Neural cell (in vitro differentiated cells): ENCODE measurements around the gene ERBB4. TPM values are rescaled to one million over a fixed set of nuclear protein-coding genes. Genes with fewer than 3 reads are reported as not detected.

Experiments
- H2AFZ ChIP-seq: fragments of 200-600, 300-800 bp; sonication (generic), shearing (Covaris generic); 2 replicates; pipeline ENCODE4 v1.6.0; 2014; ENCODE audit warnings: low read depth, mild to moderate bottlenecking, antibody characterized with exemption, low read length, moderate library complexity
- H3F3A ChIP-seq: fragments of 200-600 bp; shearing (Covaris generic); 2 replicates; pipeline ENCODE4 v1.6.1; 2016; ENCODE audit warnings: mild to moderate bottlenecking, moderate library complexity, mixed read lengths, antibody characterized with exemption, low read length; ENCODE audit not compliant: insufficient read depth, poor library complexity, severe bottlenecking
- H3K27ac ChIP-seq: fragments of 200-600, 300-800 bp; sonication (generic), shearing (Covaris generic); 2 replicates; pipeline ENCODE4 v1.5.1; 2014; ENCODE audit warnings: mild to moderate bottlenecking, low read length, moderate library complexity
- H3K27me3 ChIP-seq: fragments of 300-800, 200-600 bp; sonication (generic), shearing (Covaris generic); 2 replicates; pipeline ENCODE4 v1.6.0; 2014; ENCODE audit warnings: mild to moderate bottlenecking, low read depth, low read length, moderate library complexity; ENCODE audit not compliant: insufficient read depth
- H3K36me3 ChIP-seq: fragments of 300-800, 200-600 bp; sonication (generic), shearing (Covaris generic); 2 replicates; pipeline ENCODE4 v1.5.1; 2014; ENCODE audit warnings: mild to moderate bottlenecking, antibody characterized with exemption, low read length, moderate library complexity; ENCODE audit not compliant: insufficient read depth
- H3K4me2 ChIP-seq: fragments of 300-800, 200-600 bp; sonication (generic), shearing (Covaris generic); 2 replicates; pipeline ENCODE4 v1.6.0; 2014; ENCODE audit warnings: mild to moderate bottlenecking, low read length
- H3K4me3 ChIP-seq: fragments of 300-800, 200-600 bp; sonication (generic), shearing (Covaris generic); 2 replicates; pipeline ENCODE4 v1.5.1; 2014; ENCODE audit warnings: mild to moderate bottlenecking, low read length, moderate library complexity
- H3K79me2 ChIP-seq: fragments of 200-600 bp; shearing (Covaris generic); replicated peaks from 2 replicates; pipeline ENCODE4 v1.6.0; 2014; ENCODE audit warnings: mild to moderate bottlenecking, low read length, moderate library complexity; ENCODE audit not compliant: insufficient read depth
- H3K9ac ChIP-seq: fragments of 300-800, 200-600 bp; sonication (generic), shearing (Covaris generic); 2 replicates; pipeline ENCODE4 v1.6.1; 2016; ENCODE audit warnings: mild to moderate bottlenecking, low read length, mixed read lengths
- H3K9me2 ChIP-seq: fragments of 200-600 bp; shearing (Covaris generic); 2 replicates; pipeline ENCODE4 v1.6.1; 2016; ENCODE audit warnings: mild to moderate bottlenecking, low read length, mixed read lengths; ENCODE audit not compliant: insufficient read depth
- H3K9me3 ChIP-seq: fragments of 200-600, 300-800 bp; sonication (generic), shearing (Covaris generic); 2 replicates; pipeline ENCODE4 v1.6.1; 2016; ENCODE audit warnings: mild to moderate bottlenecking, mixed run types, low read length, moderate library complexity, mixed read lengths
- H4K20me1 ChIP-seq: fragments of 200-600 bp; shearing (Covaris generic); 2 replicates; pipeline ENCODE4 v1.6.1; 2016; ENCODE audit warnings: mild to moderate bottlenecking, mixed run types; ENCODE audit not compliant: insufficient read depth
- CTCF ChIP-seq: fragments of 450-650 bp; IDR thresholded peaks from 2 replicates; pipeline ENCODE4 v1.5.1; 2014; ENCODE audit warnings: antibody characterized with exemption, mild to moderate bottlenecking, moderate library complexity; ENCODE audit not compliant: poor library complexity, severe bottlenecking
- EP300 ChIP-seq: fragments of 450-650 bp; conservative IDR thresholded peaks from 2 replicates; pipeline ENCODE4 v1.6.1; 2014; ENCODE audit warnings: antibody characterized with exemption, mild to moderate bottlenecking, moderate library complexity; ENCODE audit not compliant: poor library complexity, severe bottlenecking
- EZH2 ChIP-seq: fragments of 200-600, 300-800 bp; shearing (Covaris generic), sonication (generic); IDR thresholded peaks from 2 replicates; pipeline ENCODE4 v1.6.1; 2014; ENCODE audit warnings: antibody characterized with exemption, low read length, borderline replicate concordance, mild to moderate bottlenecking; ENCODE audit not compliant: insufficient read depth, poor library complexity, severe bottlenecking
- MXI1 ChIP-seq: fragments of 450-650 bp; conservative IDR thresholded peaks from 2 replicates; pipeline ENCODE4 v1.6.1; 2014; ENCODE audit warnings: antibody characterized with exemption, mild to moderate bottlenecking; ENCODE audit not compliant: poor library complexity, severe bottlenecking
- POLR2AphosphoS5 ChIP-seq: IDR thresholded peaks from 2 replicates; pipeline ENCODE4 v1.6.1; 2012
- RAD21 ChIP-seq: fragments of 450-650 bp; conservative IDR thresholded peaks from 2 replicates; pipeline ENCODE4 v1.6.1; 2014; ENCODE audit warnings: antibody characterized with exemption, mild to moderate bottlenecking, moderate library complexity
- SMC3 ChIP-seq: fragments of 450-650 bp; conservative IDR thresholded peaks from 2 replicates; pipeline ENCODE4 v1.6.1; 2014; ENCODE audit warnings: antibody characterized with exemption, mild to moderate bottlenecking, moderate library complexity; ENCODE audit not compliant: poor library complexity
- TAF1 ChIP-seq: IDR thresholded peaks from 2 replicates; pipeline ENCODE4 v1.6.1; 2012; ENCODE audit warnings: low read depth
- polyA plus RNA-seq: library from polyadenylated mRNA; depleted of rRNA; stranded (reverse); fragments of >200 nt; gene quantifications from 2 replicates; pipeline ENCODE4 v1.2.3, GENCODE V29; 2014
- TF ChIP-seq, protein P1 (sequence below): IDR thresholded peaks from 2 replicates; pipeline ENCODE4 v1.6.1; 2012; ENCODE audit warnings: borderline replicate concordance

ERBB4 gene
- polyA plus RNA-seq, 1 donor from 2014 or later = 0.69 TPM

DNA sequence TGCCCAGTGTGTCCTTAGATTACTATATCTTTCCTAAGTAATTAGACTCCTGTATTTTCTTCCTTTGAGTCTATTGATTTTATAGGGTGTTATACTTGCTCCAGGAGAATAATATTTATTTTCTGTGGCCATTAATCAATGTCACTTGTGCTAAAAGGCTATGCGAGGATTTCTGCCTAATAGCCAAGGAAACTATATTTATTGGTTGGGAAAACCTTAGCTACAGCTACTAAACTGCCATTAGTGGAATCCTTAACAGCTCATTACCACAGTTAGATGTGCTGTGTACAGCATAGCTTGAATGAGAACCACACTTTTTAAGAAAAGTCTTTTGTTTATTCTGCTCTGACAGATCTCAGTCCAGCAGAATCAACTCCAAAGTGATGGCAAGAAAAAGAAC is 537.3 kb downstream of the ERBB4 start:
- Histone ChIP-seq H3F3A (no peaks in the 10 kb centered on the region), H3K79me2 (no peaks in the 10 kb centered on the region), H3K36me3 (no peaks in the 10 kb centered on the region), H2AFZ (no peak overlapping the region), H3K27ac (no peak overlapping the region), H3K4me2 (no peak overlapping the region), H3K4me3 (no peak overlapping the region), H3K9ac (no peak overlapping the region), H3K9me2 (no peaks in the 10 kb centered on the region), H3K9me3 (no peaks in the 10 kb centered on the region), H3K27me3 (no peaks in the 10 kb centered on the region), H4K20me1 (no peaks in the 10 kb centered on the region)
- TF ChIP-seq EZH2 (no peak), RAD21 (no peak), TAF1 (no peak), CTCF (no peak), SMC3 (no peak), MXI1 (no peak), POLR2AphosphoS5 (no peak), EP300 (no peak)
- TF ChIP-seq, protein P1, sequence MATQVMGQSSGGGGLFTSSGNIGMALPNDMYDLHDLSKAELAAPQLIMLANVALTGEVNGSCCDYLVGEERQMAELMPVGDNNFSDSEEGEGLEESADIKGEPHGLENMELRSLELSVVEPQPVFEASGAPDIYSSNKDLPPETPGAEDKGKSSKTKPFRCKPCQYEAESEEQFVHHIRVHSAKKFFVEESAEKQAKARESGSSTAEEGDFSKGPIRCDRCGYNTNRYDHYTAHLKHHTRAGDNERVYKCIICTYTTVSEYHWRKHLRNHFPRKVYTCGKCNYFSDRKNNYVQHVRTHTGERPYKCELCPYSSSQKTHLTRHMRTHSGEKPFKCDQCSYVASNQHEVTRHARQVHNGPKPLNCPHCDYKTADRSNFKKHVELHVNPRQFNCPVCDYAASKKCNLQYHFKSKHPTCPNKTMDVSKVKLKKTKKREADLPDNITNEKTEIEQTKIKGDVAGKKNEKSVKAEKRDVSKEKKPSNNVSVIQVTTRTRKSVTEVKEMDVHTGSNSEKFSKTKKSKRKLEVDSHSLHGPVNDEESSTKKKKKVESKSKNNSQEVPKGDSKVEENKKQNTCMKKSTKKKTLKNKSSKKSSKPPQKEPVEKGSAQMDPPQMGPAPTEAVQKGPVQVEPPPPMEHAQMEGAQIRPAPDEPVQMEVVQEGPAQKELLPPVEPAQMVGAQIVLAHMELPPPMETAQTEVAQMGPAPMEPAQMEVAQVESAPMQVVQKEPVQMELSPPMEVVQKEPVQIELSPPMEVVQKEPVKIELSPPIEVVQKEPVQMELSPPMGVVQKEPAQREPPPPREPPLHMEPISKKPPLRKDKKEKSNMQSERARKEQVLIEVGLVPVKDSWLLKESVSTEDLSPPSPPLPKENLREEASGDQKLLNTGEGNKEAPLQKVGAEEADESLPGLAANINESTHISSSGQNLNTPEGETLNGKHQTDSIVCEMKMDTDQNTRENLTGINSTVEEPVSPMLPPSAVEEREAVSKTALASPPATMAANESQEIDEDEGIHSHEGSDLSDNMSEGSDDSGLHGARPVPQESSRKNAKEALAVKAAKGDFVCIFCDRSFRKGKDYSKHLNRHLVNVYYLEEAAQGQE = no peak

GRCh38 chr2:211996857-211997256 is 541.7 kb downstream of the ERBB4 start:
- H3K27me3 ChIP-seq = no peaks in the 10 kb centered on the region
- H2AFZ ChIP-seq = no peak overlapping the region
- no peaks in the 10 kb centered on the region for H3K36me3 ChIP-seq
- no peaks in the 10 kb centered on the region for H4K20me1 ChIP-seq
- no peaks in the 10 kb centered on the region for H3K9me2 ChIP-seq
- no peak overlapping the region for H3K27ac ChIP-seq
- no peaks in the 10 kb centered on the region for H3K9me3 ChIP-seq
- H3K4me3 ChIP-seq = no peak overlapping the region
- no peaks in the 10 kb centered on the region for H3K79me2 ChIP-seq
- no peak overlapping the region for H3K4me2 ChIP-seq
- H3F3A ChIP-seq = no peaks in the 10 kb centered on the region
- no peak overlapping the region for H3K9ac ChIP-seq
- no peak for TF ChIP-seq EP300
- no peak for TF ChIP-seq EZH2
- no peak for TF ChIP-seq SMC3
- no peak for TF ChIP-seq RAD21

- no peaks in the 10 kb centered on the region for H3K27me3 ChIP-seq
- H3K9me3 ChIP-seq = no peaks in the 10 kb centered on the region
- no peaks in the 10 kb centered on the region for H3F3A ChIP-seq
- TF ChIP-seq EZH2 = no peak
- TF ChIP-seq TAF1 = no peak
- no peak for TF ChIP-seq EP300
- no peak for TF ChIP-seq POLR2AphosphoS5
- no peak for TF ChIP-seq MXI1
- TF ChIP-seq, protein P1 = no peak
- TF ChIP-seq SMC3 = no peak
- no peak for TF ChIP-seq CTCF
- TF ChIP-seq RAD21 = no peak
- H4K20me1 ChIP-seq = no peaks in the 10 kb centered on the region
- H3K9me2 ChIP-seq = no peaks in the 10 kb centered on the region
- no peaks in the 10 kb centered on the region for H3K36me3 ChIP-seq
- no peak overlapping the region for H3K9ac ChIP-seq
- H3K4me2 ChIP-seq = no peak overlapping the region
- no peak overlapping the region for H3K27ac ChIP-seq
- no peak overlapping the region for H2AFZ ChIP-seq
- H3K79me2 ChIP-seq = no peaks in the 10 kb centered on the region
- H3K4me3 ChIP-seq = no peak overlapping the region
Measured at GRCh38 chr2:211994806-211995205, 543.8 kb downstream of the ERBB4 start.
